Type B pancreatic cell (in vitro differentiated cells): ENCODE data around the gene ZNF277. TPM values are rescaled to one million over a fixed set of nuclear protein-coding genes. Genes with fewer than 3 reads are reported as not detected.

Experiments
- DNase-seq: peaks from one replicate; pipeline ENCODE4 v3.0.0; 2021; ENCODE audit warnings: mixed read lengths; ENCODE audit not compliant: unreplicated experiment; ENCODE audit errors: extremely low spot score
- H3K27ac Mint-ChIP-seq: 2 replicates; pipeline ENCODE4 v1.8.0; 2021; ENCODE audit warnings: mild to moderate bottlenecking, mixed read lengths
- H3K27me3 Mint-ChIP-seq: 2 replicates; pipeline ENCODE4 v1.8.0; 2021; ENCODE audit warnings: mixed read lengths
- H3K36me3 Mint-ChIP-seq: 2 replicates; pipeline ENCODE4 v1.8.0; 2021; ENCODE audit warnings: mixed read lengths
- H3K4me1 Mint-ChIP-seq: one replicate; pipeline ENCODE4 v1.8.0; 2021; ENCODE audit warnings: mixed read lengths; ENCODE audit not compliant: unreplicated experiment
- H3K4me3 Mint-ChIP-seq: 2 replicates; pipeline ENCODE4 v1.8.0; 2021; ENCODE audit warnings: mild to moderate bottlenecking, mixed read lengths
- H3K9me3 Mint-ChIP-seq: 2 replicates; pipeline ENCODE4 v1.8.0; 2021; ENCODE audit warnings: mixed read lengths
- CTCF ChIP-seq: fragments of 200-600 bp; sonication (generic); conservative IDR thresholded peaks from 2 replicates; pipeline ENCODE4 v1.5.0; 2021; ENCODE audit warnings: antibody characterized with exemption, mild to moderate bottlenecking
- total RNA-seq: library from RNA; stranded (reverse); gene quantifications from 2 replicates; pipeline ENCODE4 v1.2.1, GENCODE V29; 2021; ENCODE audit warnings: low replicate concordance

ZNF277 gene
- total RNA-seq, 1 donor from 2014 or later = 21.4 TPM

- Mint-ChIP-seq H3K36me3 (peaks cover 3% of the 10 kb centered on the region), H3K9me3 (no peaks in the 10 kb centered on the region)
Observed at GRCh38 chr7:112254709-112255387, 48.4 kb downstream of the ZNF277 start.

GRCh38 chr7:112255388-112255720 lies 48.9 kb downstream of the ZNF277 start:
- H3K4me1 Mint-ChIP-seq = peaks cover 6% of the 10 kb centered on the region
- H3K4me3 Mint-ChIP-seq = no peak overlapping the region
- DNase-seq = no peak
- no peaks in the 10 kb centered on the region for H3K27me3 Mint-ChIP-seq
- H3K27ac Mint-ChIP-seq = peak overlapping the region; percentile 7
- no peaks in the 10 kb centered on the region for H3K9me3 Mint-ChIP-seq
- H3K36me3 Mint-ChIP-seq = peaks cover 3% of the 10 kb centered on the region
- no peak for TF ChIP-seq CTCF

More at GRCh38 chr7:112254709-112255387, 48.4 kb downstream of the ZNF277 start:
- Mint-ChIP-seq H3K27me3 (no peaks in the 10 kb centered on the region), H3K4me3 (no peak overlapping the region), H3K4me1 (peaks cover 6% of the 10 kb centered on the region), H3K27ac (no peak overlapping the region)
- no peak for TF ChIP-seq CTCF
- DNase-seq = no peak

- TF ChIP-seq CTCF = no peak
- no peak for DNase-seq
- Mint-ChIP-seq H3K36me3 (no peaks in the 10 kb centered on the region), H3K27ac (no peak overlapping the region), H3K4me3 (no peak overlapping the region), H3K9me3 (no peaks in the 10 kb centered on the region), H3K27me3 (no peaks in the 10 kb centered on the region), H3K4me1 (peaks cover 6% of the 10 kb centered on the region)
Observed at GRCh38 chr7:112257073-112257472, 50.6 kb downstream of the ZNF277 start.

GRCh38 chr7:112260911-112261310 lies 54.4 kb downstream of the ZNF277 start:
- Mint-ChIP-seq H3K27ac (no peak overlapping the region), H3K27me3 (no peaks in the 10 kb centered on the region), H3K9me3 (no peaks in the 10 kb centered on the region), H3K4me1 (peaks cover 12% of the 10 kb centered on the region), H3K4me3 (no peak overlapping the region), H3K36me3 (no peaks in the 10 kb centered on the region)
- DNase-seq = no peak
- TF ChIP-seq CTCF = no peak

GRCh38 chr7:112262036-112262435 lies 55.5 kb downstream of the ZNF277 start:
- no peaks in the 10 kb centered on the region for H3K36me3 Mint-ChIP-seq
- no peak for TF ChIP-seq CTCF
- no peak overlapping the region for H3K4me3 Mint-ChIP-seq
- peaks cover 11% of the 10 kb centered on the region for H3K4me1 Mint-ChIP-seq
- H3K27me3 Mint-ChIP-seq = no peaks in the 10 kb centered on the region
- no peaks in the 10 kb centered on the region for H3K9me3 Mint-ChIP-seq
- H3K27ac Mint-ChIP-seq = no peak overlapping the region
- no peak for DNase-seq
